Mucosa of rectum (tissue), 2 donors: ENCODE measurements around the gene SCAI.
"Not testable (repeated sequence)": the region's sequence is repeated elsewhere in the genome, so short reads cannot be mapped to it uniquely, and the experiment has no call there.

Experiments
- H3K27ac ChIP-seq, 2 donors: one replicate each; pipeline ENCODE4 v1.7.0; 2013; ENCODE audit warnings: inconsistent platforms in 2 of 2, low read depth in 2 of 2, low read length in 2 of 2
- H3K27me3 ChIP-seq, 2 donors: one replicate each; pipeline ENCODE4 v1.7.0; 2013; ENCODE audit warnings: low read length in 2 of 2; ENCODE audit not compliant: control insufficient read depth in 2 of 2, insufficient read depth in 2 of 2
- H3K36me3 ChIP-seq, 2 donors: one replicate each; pipeline ENCODE4 v1.7.0; 2013; ENCODE audit warnings: low read length in 2 of 2; ENCODE audit not compliant: control insufficient read depth in 2 of 2, insufficient read depth in 2 of 2
- H3K4me1 ChIP-seq, 2 donors: one replicate each; pipeline ENCODE4 v1.7.0; 2013; ENCODE audit warnings: low read length in 2 of 2, mild to moderate bottlenecking in 1 of 2; ENCODE audit not compliant: control insufficient read depth in 2 of 2, insufficient read depth in 2 of 2
- H3K4me3 ChIP-seq, 2 donors: one replicate each; pipeline ENCODE4 v1.7.0; 2013; ENCODE audit warnings: low read length in 2 of 2
- H3K9ac ChIP-seq, 2 donors: one replicate each; pipeline ENCODE4 v1.7.0; 2013; ENCODE audit warnings: low read length in 2 of 2, low read depth in 1 of 2, mild to moderate bottlenecking in 1 of 2
- H3K9me3 ChIP-seq, 2 donors: one replicate each; pipeline ENCODE4 v1.7.0; 2013; ENCODE audit warnings: low read length in 2 of 2; ENCODE audit not compliant: control insufficient read depth in 2 of 2
- donor health status: healthy.
- donor health status: Normal muscosa, but diverticular disease.

The SCAI gene

DNA sequence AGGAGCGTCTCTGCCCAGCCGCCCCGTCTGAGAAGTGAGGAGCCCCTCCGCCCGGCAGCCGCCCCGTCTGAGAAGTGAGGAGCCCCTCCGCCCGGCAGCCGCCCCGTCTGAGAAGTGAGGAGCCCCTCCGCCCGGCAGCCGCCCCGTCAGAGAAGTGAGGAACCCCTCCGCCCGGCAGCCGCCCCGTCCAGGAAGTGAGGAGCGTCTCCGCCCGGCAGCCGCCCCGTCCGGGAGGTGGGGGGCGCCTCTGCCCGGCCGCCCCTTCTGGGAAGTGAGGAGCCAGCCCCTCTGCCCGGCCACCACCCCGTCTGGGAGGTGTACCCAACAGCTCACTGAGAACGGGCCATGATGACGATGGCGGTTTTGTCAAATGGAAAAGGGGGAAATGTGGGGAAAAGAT is 34.8 kb downstream of the SCAI start:
- not testable (repeated sequence) for H3K4me3 ChIP-seq, H3K27ac ChIP-seq, H3K9me3 ChIP-seq, H3K9ac ChIP-seq, H3K27me3 ChIP-seq, H3K36me3 ChIP-seq, H3K4me1 ChIP-seq

DNA sequence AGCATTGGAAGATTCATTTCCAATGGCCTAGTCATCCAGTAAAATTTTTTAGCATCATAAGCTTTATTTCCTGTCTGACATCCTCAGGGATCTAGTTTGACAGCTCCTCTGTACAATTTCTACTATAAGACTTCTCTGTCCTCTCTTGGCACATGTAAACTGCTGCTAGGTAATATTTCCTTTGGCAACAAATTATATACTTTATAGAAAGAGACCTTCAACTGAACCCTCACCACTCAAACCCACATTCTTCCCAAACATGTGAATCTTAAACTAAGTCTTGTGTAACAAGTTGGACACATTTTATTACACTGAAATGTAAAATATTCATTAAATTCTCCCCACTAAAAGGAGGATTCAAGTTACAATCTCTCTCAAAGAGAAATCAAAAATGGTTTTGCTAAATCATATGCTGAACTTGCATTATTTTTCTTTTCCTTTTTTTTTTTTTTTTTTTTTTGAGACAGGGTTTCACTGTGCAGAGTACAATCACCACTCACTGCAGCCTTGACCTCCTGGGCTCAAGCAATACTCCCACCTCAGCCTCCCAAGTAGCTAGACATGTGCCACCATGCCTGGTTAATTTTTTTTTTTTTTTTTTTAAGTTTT is 36.9 kb downstream of the SCAI start:
- Histone ChIP-seq H3K4me1 (no peaks in the 10 kb centered on the region), H3K9me3 (no peaks in the 10 kb centered on the region), H3K4me3 (no peak overlapping the region), H3K9ac (no peak overlapping the region), H3K36me3 (no peaks in the 10 kb centered on the region), H3K27me3 (no peaks in the 10 kb centered on the region), H3K27ac (no peak overlapping the region)

DNA sequence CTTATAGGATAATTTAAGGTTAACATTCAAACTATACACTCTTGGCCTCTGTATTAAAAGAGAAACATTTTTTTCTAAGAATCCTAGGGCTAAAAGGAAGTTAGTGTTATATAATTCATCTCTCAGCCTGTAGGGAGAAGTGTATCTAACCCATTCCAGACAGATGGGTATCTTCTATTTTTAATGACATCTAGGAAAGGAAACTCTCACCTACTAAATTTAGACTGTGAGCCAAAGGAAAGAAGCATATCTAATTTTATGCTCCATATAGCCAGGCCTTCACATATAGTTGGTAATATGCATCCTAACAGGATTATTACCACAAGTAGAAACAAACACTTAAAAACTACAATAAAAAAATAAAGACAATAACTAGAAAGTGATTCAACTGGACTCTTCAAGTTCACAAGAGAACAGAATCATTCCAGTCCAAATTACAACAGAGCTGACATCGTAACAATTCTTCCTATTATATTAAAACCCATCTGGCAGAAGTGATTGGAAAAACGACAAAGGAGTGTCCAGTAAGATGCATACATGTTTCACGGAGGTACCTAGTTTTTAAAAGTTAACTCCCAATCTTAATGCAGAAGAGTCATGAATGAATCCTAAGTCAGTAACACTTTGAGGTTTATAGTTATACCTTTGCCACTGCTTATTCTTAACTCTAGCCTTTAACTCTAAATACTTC is 39.4 kb downstream of the SCAI start:
- no peaks in the 10 kb centered on the region for H3K4me1 ChIP-seq
- no peaks in the 10 kb centered on the region for H3K9me3 ChIP-seq
- no peak overlapping the region for H3K27ac ChIP-seq
- no peak overlapping the region for H3K9ac ChIP-seq
- no peaks in the 10 kb centered on the region for H3K27me3 ChIP-seq
- H3K4me3 ChIP-seq, result no peak overlapping the region
- H3K36me3 ChIP-seq, result no peaks in the 10 kb centered on the region

DNA sequence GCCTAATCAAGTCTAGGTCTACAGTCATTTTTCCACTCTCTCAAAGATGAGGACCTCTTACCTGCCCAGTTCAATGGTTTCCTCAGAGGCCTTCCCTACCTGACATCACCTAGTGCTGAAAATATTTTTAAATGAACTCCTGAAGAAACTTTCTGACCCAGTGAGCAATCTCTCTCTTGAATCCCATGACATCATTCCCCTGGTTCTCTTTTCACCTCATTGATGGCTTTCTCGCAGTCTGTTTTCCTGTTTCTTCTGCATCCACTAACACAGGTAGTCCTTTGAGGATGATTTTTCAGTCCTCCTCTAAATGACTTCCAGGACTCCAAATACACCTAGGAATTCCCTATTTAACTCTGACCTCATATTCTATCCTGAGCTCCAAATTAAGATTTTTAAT is 40.3 kb downstream of the SCAI start:
- no peak overlapping the region for H3K9ac ChIP-seq
- no peaks in the 10 kb centered on the region for H3K9me3 ChIP-seq
- no peaks in the 10 kb centered on the region for H3K36me3 ChIP-seq
- no peaks in the 10 kb centered on the region for H3K4me1 ChIP-seq
- no peak overlapping the region for H3K27ac ChIP-seq
- H3K27me3 ChIP-seq, result no peaks in the 10 kb centered on the region
- no peak overlapping the region for H3K4me3 ChIP-seq

DNA sequence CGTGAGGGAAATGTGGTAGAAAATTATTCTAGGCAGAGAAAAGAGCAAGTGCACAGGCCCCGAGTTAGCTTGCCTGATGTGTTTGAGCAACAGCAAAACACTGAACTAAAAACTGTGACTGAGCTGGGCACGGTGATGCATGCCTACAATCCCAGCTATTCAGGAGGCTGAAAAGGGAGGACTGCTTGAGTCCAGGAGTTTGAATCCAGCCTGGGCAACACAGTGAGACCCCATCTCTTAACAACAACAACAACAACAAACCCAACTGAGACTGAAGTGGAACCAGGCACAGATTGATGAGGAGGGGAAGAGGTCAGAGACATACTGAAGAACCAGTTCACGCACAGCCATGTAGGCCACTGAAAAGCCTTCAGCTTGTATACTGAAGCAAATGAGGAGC is 42.5 kb downstream of the SCAI start:
- no peaks in the 10 kb centered on the region for H3K27me3 ChIP-seq
- no peak overlapping the region for H3K27ac ChIP-seq
- no peaks in the 10 kb centered on the region for H3K9me3 ChIP-seq
- H3K36me3 ChIP-seq, result no peaks in the 10 kb centered on the region
- H3K9ac ChIP-seq, result no peak overlapping the region
- H3K4me1 ChIP-seq, result no peaks in the 10 kb centered on the region
- no peak overlapping the region for H3K4me3 ChIP-seq

DNA sequence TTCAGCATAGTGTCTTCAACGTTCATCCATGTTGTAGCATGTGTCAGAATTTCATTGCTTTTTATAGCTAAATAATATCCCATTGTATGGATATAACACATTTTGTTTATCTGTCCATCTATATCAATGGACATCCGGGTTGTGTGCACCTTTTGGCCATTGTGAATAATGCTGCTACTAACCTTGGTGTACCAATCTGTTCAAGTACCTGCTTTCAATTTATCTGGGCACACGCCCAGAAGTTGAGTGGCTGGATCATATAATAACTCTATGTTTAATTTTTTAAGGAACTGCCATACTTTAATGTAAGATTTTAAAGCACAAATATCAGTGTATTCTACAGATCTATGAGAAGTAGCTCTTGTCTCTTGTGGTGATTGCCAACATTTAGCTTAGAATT is 43.5 kb downstream of the SCAI start:
- no peaks in the 10 kb centered on the region for H3K36me3 ChIP-seq
- H3K4me1 ChIP-seq, result no peaks in the 10 kb centered on the region
- no peaks in the 10 kb centered on the region for H3K27me3 ChIP-seq
- no peak overlapping the region for H3K27ac ChIP-seq
- H3K9me3 ChIP-seq, result no peaks in the 10 kb centered on the region
- no peak overlapping the region for H3K9ac ChIP-seq
- H3K4me3 ChIP-seq, result no peak overlapping the region

DNA sequence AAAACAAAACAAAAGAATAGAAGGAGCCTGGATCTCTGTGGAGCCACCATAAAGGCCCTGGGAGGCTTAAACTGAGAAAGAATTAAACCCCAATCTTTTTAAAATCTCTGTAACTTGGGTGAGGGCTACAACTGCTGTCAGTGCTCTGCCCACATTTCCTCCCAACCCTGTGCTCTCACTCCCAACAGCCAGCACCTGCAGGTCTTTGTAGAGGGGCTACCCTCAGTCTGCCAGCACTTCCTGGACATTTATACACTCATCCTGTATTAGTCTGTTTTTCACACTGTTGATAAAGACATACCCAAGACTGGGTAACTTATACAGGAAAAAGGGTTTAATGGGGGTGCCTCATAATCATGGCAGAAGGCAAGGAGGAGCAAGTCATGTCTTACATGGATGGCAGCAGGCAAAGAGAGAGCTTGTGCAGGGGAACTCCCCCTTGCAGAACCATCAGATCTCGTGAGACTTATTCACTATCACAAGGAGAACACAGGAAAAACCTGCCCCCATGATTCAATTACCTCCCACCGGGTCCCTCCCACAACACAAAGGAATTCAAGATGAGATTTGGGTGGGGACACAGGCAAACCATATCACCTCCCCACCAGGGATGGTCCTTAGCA is 47.4 kb downstream of the SCAI start:
- Histone ChIP-seq H3K4me1 (no peaks in the 10 kb centered on the region), H3K36me3 (no peaks in the 10 kb centered on the region), H3K27ac (no peak overlapping the region), H3K27me3 (no peaks in the 10 kb centered on the region), H3K4me3 (no peak overlapping the region), H3K9ac (no peak overlapping the region), H3K9me3 (no peaks in the 10 kb centered on the region)

DNA sequence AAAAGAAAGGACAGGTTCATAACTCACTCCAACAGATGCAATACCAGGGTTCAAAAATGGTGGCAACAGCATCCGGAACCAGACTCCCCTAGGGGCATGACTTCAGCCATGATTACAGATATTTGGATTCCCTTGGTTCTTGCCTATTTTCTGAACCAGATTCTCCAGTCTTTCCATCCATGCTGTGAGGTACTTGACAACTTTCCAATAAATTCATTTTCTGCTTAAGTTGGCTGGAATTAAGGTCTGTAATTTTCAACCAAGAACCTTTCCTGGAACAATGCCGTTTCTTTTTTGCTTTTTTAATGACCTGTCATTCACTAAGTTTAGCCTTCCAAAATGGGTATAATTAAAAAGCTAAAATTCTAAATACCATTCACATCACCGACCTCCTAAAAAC is 52.2 kb downstream of the SCAI start:
- H3K27me3 ChIP-seq, result no peaks in the 10 kb centered on the region
- no peaks in the 10 kb centered on the region for H3K4me1 ChIP-seq
- no peaks in the 10 kb centered on the region for H3K9me3 ChIP-seq
- no peak overlapping the region for H3K9ac ChIP-seq
- no peak overlapping the region for H3K27ac ChIP-seq
- H3K36me3 ChIP-seq, result no peaks in the 10 kb centered on the region
- H3K4me3 ChIP-seq, result no peak overlapping the region

DNA sequence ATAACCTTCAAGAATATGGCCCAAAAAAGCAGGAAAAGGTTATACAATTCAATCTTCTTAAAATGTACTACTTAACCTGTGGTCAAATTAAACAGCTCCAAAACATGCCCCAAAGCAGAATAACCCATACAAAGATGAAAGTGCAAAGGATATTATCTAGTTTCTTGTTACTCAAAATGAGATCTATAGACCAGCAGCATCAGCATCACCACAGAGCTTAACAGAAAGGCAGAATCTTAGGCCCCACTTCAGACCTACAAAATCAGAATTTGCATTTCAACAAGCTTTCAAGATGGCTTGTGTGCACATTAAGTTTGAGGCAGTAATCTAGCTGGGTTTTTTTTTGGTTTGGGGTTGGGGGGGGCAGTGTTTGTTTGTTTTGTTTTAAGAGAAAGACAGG is 54.0 kb downstream of the SCAI start:
- Histone ChIP-seq H3K27me3 (no peaks in the 10 kb centered on the region), H3K4me3 (no peak overlapping the region), H3K4me1 (peaks cover 0 to 2% of the 10 kb centered on the region in 2 donors), H3K9ac (no peak overlapping the region), H3K27ac (no peak overlapping the region), H3K36me3 (no peaks in the 10 kb centered on the region), H3K9me3 (no peaks in the 10 kb centered on the region)

DNA sequence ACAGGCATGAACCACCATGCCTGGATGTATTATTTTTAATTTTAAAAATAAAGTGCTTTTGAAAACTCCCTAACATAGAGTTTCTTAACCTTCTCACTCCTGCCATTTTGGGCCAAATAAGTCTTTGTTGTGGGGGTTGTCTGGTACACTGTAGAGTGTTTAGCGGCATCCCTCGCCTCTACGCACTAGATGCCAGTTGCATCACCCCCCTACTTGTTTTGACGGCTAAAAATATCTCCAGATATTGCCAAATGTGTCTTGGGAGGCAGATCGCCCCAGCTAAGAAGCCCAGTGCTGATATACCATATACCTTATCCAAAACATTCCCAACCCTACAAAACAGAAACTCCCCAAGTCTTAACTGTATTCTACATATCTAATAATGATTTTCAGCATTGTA is 54.6 kb downstream of the SCAI start:
- H3K4me3 ChIP-seq, result no peak overlapping the region
- no peak overlapping the region for H3K27ac ChIP-seq
- peaks cover 0 to 2% of the 10 kb centered on the region in 2 donors for H3K4me1 ChIP-seq
- H3K27me3 ChIP-seq, result no peaks in the 10 kb centered on the region
- H3K9me3 ChIP-seq, result no peaks in the 10 kb centered on the region
- no peaks in the 10 kb centered on the region for H3K36me3 ChIP-seq
- no peak overlapping the region for H3K9ac ChIP-seq
